ENCODE data around the gene JAG1.

Gene JAG1

GRCh38 chr20:10710991-10711775, 37.4 kb upstream of the JAG1 start:
- no peak for TF ChIP-seq JUND (IDR thresholded peaks at IDR 0.05; ENCODE audit: low read depth)
- in situ Hi-C loops (cut with HindIII; ENCODE audit: low pct_unique_long_range_greater_than_20kb, low sequenced_read_pairs) = no loop called here
- DNase-seq (ENCODE audit: low read depth in 1 of 2, low spot score in 1 of 2) = no peak

DNA sequence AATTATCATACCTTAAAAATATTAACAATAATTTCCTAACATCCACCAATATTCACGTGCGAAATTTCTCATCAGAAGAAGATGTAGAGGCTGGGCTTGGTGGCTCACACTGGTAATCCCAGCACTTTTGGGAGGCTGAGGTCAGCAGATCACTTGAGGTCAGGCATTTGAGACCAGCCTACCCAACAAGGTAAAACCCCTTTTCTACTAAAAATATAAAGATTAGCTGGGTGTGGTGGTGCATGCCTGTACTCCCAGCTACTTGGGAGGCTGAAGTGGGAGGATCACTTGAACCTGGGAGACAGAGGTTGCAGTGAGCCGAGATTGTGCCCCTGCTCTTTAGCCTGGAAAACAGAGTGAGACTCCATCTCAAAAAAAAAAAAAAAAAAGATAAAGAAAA, 36.1 kb upstream of the JAG1 start:
- TF ChIP-seq JUND (IDR thresholded peaks at IDR 0.05; ENCODE audit: low read depth) = no peak
- in situ Hi-C loops (cut with HindIII; ENCODE audit: low pct_unique_long_range_greater_than_20kb, low sequenced_read_pairs) = no loop called here
- no peak for DNase-seq (ENCODE audit: low read depth in 1 of 2, low spot score in 1 of 2)

GRCh38 chr20:10708351-10709185, 34.8 kb upstream of the JAG1 start:
- in situ Hi-C loops (cut with HindIII; ENCODE audit: low pct_unique_long_range_greater_than_20kb, low sequenced_read_pairs) = no loop called here
- no peak for DNase-seq (ENCODE audit: low read depth in 1 of 2, low spot score in 1 of 2)
- TF ChIP-seq JUND (IDR thresholded peaks at IDR 0.05; ENCODE audit: low read depth) = no peak

DNA sequence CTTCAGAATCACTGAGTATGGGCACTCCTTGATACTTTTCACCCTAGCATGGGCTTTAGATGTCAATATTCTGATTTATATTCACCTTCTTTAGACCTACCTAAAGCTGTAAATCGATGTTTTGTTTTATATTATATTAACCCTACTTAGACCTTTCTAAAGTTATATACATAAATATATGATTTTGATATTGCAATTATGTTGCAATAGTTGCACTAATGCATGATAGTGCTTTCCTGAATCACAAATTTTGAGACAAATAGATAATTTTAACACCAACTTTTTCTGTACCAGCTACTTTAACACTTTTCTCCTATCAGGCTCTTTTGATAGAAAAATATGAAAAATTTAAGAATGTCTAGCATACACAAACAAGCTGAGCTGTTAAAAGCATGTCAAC, 34.0 kb upstream of the JAG1 start:
- in situ Hi-C loops (cut with HindIII; ENCODE audit: low pct_unique_long_range_greater_than_20kb, low sequenced_read_pairs) = no loop called here
- DNase-seq (ENCODE audit: low read depth in 1 of 2, low spot score in 1 of 2) = no peak

GRCh38 chr20:10707068-10707467, 33.3 kb upstream of the JAG1 start:
- TF ChIP-seq JUND (IDR thresholded peaks at IDR 0.05; ENCODE audit: low read depth) = no peak
- no peak for DNase-seq (ENCODE audit: low read depth in 1 of 2, low spot score in 1 of 2)
- in situ Hi-C loops (cut with HindIII; ENCODE audit: low pct_unique_long_range_greater_than_20kb, low sequenced_read_pairs) = no loop called here

More for the DNA sequence above, 34.0 kb upstream of the JAG1 start:
- TF ChIP-seq JUND (IDR thresholded peaks at IDR 0.05; ENCODE audit: low read depth) = no peak

GRCh38 chr20:10706460-10706811, 32.6 kb upstream of the JAG1 start:
- in situ Hi-C loops (cut with HindIII; ENCODE audit: low pct_unique_long_range_greater_than_20kb, low sequenced_read_pairs) = no loop called here
- no peak for DNase-seq (ENCODE audit: low read depth in 1 of 2, low spot score in 1 of 2)
- no peak for TF ChIP-seq JUND (IDR thresholded peaks at IDR 0.05; ENCODE audit: low read depth)

- in situ Hi-C loops (cut with HindIII; ENCODE audit: low pct_unique_long_range_greater_than_20kb, low sequenced_read_pairs) = no loop called here
- no peak for TF ChIP-seq JUND (IDR thresholded peaks at IDR 0.05; ENCODE audit: low read depth)
- no peak for DNase-seq (ENCODE audit: low read depth in 1 of 2, low spot score in 1 of 2)
Measured at GRCh38 chr20:10705801-10706459, 32.1 kb upstream of the JAG1 start.

GRCh38 chr20:10701607-10702006, 27.8 kb upstream of the JAG1 start:
- no peak for DNase-seq (ENCODE audit: low read depth in 1 of 2, low spot score in 1 of 2)
- in situ Hi-C loops (cut with HindIII; ENCODE audit: low pct_unique_long_range_greater_than_20kb, low sequenced_read_pairs) = no loop called here
- TF ChIP-seq JUND (IDR thresholded peaks at IDR 0.05; ENCODE audit: low read depth) = no peak

GRCh38 chr20:10699941-10700340, 26.1 kb upstream of the JAG1 start:
- in situ Hi-C loops (cut with HindIII; ENCODE audit: low pct_unique_long_range_greater_than_20kb, low sequenced_read_pairs) = no loop called here
- TF ChIP-seq JUND (IDR thresholded peaks at IDR 0.05; ENCODE audit: low read depth) = no peak
- no peak for DNase-seq (ENCODE audit: low read depth in 1 of 2, low spot score in 1 of 2)

GRCh38 chr20:10699489-10699888, 25.7 kb upstream of the JAG1 start:
- TF ChIP-seq JUND (IDR thresholded peaks at IDR 0.05; ENCODE audit: low read depth) = no peak
- in situ Hi-C loops (cut with HindIII; ENCODE audit: low pct_unique_long_range_greater_than_20kb, low sequenced_read_pairs) = no loop called here
- no peak for DNase-seq (ENCODE audit: low read depth in 1 of 2, low spot score in 1 of 2)

DNA sequence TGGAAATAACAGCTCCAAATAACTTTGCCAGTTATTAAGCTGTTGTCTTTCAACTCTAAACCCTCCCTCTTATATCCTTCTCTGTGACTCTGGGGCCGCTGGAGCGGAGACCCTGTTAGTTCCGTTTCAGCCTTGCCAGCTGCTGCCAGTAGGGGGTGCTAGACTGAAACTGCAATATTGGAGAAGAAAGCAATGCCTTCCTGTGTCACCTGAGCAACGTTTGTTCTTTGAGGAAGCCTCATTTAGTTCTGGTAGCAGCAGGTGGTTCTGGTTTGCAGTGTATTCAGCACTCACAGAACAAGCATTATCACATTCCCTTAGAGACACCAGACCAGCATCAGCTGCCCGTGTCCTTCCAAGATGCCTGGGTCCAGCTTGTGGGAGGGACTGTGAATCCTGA, 22.9 kb upstream of the JAG1 start:
- in situ Hi-C loops (cut with HindIII; ENCODE audit: low pct_unique_long_range_greater_than_20kb, low sequenced_read_pairs) = no loop called here
- no peak for DNase-seq (ENCODE audit: low read depth in 1 of 2, low spot score in 1 of 2)
- TF ChIP-seq JUND (IDR thresholded peaks at IDR 0.05; ENCODE audit: low read depth) = no peak

DNA sequence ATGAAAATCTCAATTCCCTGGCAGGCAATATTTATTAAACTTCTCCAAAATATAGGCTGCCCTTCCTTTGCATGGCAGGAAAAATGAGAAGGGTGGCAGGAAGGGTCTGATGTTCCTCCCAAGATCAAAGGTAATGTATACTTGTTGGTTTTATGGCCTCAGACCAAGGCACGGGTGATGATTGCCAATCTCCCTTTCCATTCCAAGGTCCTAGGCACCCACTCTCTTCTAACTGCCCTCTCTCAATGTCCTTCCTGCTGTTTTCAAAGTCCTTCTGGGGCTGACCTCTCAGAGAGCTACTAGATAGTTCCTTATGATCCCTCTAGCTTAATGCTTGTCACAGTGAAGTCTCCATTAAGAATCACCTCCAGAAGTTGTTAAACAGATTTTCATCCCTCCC, 15.6 kb upstream of the JAG1 start:
- no peak for TF ChIP-seq JUND (IDR thresholded peaks at IDR 0.05; ENCODE audit: low read depth)
- in situ Hi-C loops (cut with HindIII; ENCODE audit: low pct_unique_long_range_greater_than_20kb, low sequenced_read_pairs) = no loop called here
- DNase-seq (ENCODE audit: low read depth in 1 of 2, low spot score in 1 of 2) = no peak

- in situ Hi-C loops (cut with HindIII; ENCODE audit: low pct_unique_long_range_greater_than_20kb, low sequenced_read_pairs) = no loop called here
- TF ChIP-seq JUND (IDR thresholded peaks at IDR 0.05; ENCODE audit: low read depth) = no peak
- no peak for DNase-seq (ENCODE audit: low read depth in 1 of 2, low spot score in 1 of 2)
Measured at GRCh38 chr20:10687895-10688294, 14.1 kb upstream of the JAG1 start.
